ENCODE data around the gene KIAA1614.
"Not testable (repeated sequence)": the region's sequence is repeated elsewhere in the genome, so short reads cannot be mapped to it uniquely, and the experiment has no call there.

KIAA1614 gene

DNA sequence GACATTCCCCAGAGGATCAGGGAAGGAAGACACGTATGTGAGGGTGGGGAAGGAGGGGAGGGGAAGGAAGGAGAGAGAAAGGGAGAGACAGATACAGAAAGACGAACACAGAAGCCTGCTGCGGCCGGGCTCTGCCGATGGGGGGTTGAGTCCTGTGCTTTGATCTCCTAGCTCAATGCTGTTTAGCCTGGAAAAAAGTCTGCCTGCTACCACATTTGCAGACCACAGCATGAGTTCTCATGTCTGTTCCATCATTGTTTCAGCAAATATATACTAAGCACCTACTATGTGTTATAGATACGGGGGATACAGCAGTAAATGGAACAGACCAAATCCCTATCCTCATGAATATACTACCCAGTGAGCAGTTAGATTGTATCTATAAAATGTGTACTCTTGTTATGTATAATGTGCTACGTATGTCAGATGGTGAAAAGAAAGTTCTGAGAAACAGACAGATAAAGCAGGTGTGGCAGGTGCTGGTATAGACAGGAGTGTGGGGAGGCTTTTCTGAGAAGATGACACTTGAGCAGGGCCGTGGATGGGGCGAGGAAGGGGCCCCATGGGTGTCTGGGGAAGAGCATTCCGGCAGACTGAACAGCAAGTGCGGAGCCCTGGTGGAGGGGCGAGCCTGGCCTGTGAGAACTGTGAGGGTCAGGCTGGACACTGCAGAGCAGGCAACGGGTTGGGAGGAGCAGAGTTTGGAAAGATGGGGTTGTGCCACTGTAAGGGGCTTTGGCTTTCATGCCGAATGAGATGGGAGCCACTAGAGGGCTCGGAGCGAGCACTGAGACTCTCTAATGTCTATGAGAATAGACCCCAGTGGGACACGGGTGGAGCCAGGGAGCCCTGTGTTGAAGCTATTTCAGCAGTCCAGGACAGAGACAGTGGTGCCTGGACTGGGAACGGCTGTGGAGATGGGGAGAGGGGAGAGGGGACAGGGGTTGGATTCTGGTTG lies 34.1 kb downstream of the KIAA1614 start:
- DNase-seq: no peak

GRCh38 chr1:180947499-180947885 lies 34.8 kb downstream of the KIAA1614 start:
- no peak for DNase-seq

DNA sequence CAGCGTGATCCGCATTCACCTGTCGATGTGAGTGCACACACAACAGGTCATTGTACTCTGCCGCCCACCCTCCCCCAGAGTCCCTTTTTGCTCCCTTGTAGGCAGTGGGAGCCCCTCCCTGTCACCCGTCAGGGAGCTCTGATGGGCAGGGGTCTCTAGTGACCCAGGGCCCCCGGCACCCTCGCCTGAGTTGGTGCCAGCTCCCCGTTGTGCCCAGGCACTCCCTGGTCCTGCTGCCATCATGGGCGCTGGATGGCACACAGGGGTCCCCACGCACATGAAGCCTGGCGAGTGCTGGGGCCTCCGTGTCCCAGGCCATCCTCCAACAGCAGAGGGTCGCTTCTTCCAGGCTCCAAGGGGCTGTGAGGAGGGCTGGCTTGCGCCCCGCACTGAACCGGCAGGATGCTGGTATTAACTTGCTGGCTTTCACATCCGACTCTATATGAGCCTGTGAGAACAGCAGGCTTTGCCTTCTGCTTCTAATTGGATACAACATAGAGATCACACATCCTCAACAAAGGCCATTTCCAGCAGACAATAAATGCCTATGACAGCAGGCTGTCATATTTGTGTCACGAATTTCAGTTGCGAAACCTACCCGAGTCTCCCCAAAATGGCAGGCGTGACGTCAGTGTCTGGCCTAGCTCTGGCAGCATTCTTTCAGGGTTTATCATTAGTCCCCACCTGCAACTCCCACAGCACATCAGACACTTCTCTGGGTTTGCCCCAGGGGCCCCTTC lies 35.4 kb downstream of the KIAA1614 start:
- no peak for DNase-seq

- DNase-seq: no peak
Measured at GRCh38 chr1:180948641-180949615, 36.2 kb downstream of the KIAA1614 start.

GRCh38 chr1:180949616-180950000 lies 36.9 kb downstream of the KIAA1614 start:
- no peak for DNase-seq

- no peak for DNase-seq
Measured at GRCh38 chr1:180950321-180950720, 37.6 kb downstream of the KIAA1614 start.

DNA sequence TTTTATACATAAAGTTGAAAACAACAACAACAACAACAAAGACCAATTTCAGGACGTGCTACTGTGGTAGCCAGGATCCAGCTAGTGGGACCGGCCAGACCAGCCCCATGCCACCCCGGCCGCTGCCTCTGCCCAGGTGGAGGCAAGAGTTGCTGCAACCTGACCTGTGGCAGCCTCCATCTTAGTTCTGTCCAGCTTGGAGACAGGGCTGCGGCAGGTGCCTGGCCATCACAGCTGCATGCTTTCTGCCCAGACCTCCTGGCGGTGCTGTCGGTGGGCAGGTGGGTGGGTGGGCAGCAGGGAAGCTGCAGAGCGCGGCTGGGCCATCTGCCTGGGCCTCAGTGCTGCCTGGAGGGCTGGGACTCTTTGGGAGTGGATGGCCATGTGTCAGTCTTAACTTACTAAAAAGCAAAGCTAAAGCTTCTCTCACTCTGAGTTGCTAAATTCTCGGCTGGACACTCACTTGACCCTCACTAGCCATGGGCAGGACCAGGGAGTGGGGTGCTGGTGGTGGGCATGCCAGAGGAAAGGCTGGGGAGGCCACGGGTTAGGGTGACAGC lies 38.6 kb downstream of the KIAA1614 start:
- no peak for DNase-seq

- no peak for DNase-seq
Measured at GRCh38 chr1:180951836-180952656, 39.3 kb downstream of the KIAA1614 start.

GRCh38 chr1:180952657-180953013 lies 39.9 kb downstream of the KIAA1614 start:
- DNase-seq: no peak

DNA sequence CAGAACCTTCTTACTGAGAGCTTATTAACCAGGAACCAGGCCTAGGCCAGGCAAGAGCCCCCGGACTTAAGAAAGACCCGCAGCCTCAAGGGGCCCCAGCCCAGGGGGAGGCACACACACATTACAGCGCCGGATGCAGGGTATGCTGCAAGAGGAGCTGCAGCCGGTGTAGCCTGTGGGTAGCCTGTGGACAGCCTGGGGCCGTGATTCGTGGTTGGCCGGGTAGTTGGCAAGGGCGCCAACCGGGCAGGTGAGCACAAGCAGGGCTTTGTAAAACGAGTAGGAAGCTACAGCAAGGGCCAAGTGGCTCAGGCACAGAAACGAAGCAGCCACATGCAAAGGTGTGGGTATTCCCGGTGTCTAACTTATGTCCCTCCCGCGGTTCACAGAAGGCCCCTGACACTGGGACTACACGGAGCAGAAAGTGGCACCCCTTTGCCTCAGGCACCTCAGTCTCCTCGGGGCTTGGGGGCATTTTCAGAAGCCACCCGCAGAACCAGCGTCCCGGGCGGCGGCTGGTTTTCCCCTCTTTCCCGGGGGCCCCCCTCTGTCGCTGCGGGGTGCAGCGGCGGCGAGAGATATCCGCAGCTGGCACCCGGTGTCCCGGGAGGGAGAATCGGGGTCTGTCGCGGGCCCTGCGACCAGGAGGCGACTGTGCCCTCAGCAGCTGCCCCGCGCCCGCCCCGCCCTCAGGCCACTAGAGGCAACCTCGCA lies 40.8 kb downstream of the KIAA1614 start:
- peak; percentile 65 for DNase-seq

- peak; percentile 38 for DNase-seq
Measured at GRCh38 chr1:180954005-180954800, 41.5 kb downstream of the KIAA1614 start.

- no peak for DNase-seq
Measured at GRCh38 chr1:180954801-180955165, 42.1 kb downstream of the KIAA1614 start.

DNA sequence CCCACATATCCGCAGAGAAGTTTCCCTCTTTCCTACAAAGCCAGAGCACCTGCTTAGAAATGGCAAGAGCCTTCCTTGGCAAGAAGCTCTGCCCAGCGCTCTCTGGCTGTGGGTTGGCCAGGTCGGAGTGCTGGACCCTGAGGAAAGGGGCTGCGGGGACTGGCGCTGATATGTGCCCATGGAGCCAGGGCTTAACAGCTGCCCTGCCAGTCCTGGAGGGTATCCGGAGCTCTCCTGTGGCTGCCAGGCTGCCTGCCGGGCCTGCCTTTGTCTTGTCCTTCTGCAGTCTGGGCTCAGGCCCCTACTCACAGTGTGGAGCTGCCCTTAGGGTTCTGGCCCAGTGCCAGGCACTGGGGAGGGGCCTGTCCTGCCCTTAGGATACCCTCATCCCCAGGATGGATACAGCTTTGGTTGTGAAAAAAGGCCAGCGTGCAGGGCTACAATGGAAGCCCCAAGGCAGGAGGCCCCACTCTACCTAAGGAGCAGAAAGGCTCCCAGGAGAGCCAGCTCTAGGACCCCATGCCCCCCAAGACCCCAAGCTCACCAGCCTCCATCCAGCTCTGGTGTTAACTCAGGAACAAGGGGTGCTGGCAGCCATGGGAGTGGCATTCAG lies 43.4 kb downstream of the KIAA1614 start:
- DNase-seq: no peak

DNA sequence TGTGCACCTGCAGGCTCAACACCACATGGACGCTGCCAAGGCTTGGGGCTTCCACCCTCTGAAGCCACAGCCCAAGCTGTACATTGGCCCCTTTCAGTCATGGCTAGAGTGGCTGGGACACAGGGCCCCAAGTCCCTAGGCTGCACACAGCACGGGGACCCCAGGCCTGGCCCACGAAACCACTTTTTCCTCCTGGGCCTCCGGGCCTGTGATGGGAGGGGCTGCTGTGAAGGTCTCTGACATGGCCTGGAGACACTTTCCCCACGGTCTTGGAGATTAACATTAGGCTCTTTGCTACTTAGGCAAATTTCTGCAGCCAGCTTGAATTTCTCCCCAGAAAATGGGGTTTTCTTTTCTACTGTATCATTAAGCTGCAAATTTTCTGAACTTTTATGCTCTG lies 46.9 kb downstream of the KIAA1614 start:
- DNase-seq: not testable (repeated sequence)

- no peak for DNase-seq
Measured at GRCh38 chr1:180961622-180962021, 48.9 kb downstream of the KIAA1614 start.

GRCh38 chr1:180962178-180962577 lies 49.5 kb downstream of the KIAA1614 start:
- peak; percentile 51 for DNase-seq

DNA sequence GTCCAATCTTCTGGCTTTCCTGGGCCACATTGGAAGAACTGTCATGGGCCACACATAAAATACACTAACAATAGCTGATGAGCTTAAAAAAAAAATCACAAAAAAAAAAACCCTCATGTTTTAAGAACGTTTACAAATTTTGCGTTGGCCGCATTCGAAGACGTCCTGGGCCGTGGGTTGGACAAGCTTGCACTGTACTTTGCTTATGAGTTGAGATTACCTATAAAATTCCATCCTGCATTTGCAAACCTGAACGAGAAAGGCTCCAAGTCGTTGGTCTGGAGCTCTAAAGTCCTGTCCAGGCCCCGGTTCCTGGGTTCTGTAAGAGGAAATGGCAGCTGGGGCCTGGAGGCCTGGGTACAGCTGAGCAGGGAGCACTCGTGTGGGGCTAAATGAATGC lies 51.4 kb downstream of the KIAA1614 start:
- DNase-seq: no peak

DNA sequence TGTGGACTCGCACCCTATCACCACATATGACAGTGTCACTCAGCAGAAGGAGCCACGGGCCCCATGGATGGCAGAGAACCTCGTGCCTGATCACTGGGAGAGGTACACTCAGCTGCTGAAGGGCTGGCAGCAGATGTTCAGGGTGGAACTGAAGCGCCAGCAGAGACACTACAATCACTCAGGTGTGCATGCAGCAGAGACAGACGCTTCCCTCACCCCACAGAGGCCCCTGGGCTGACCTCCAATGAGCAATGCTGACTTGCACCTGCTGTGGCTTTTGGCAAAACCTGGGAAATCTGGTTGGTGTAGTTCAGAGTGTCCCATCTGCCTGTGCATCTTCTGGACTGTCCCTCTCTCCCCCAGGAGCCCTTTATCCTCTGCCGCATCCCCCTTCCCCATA lies 51.9 kb downstream of the KIAA1614 start:
- DNase-seq: peak; percentile 93

- no peak for DNase-seq
Measured at GRCh38 chr1:180966312-180966711, 53.6 kb downstream of the KIAA1614 start.

Measured in NCI-H2171 treated with DMSO at 0.1 percent for 48 hours (cell line).